Measurements from ENCODE around the gene INPP5D. TPM values are rescaled to one million over a fixed set of nuclear protein-coding genes. Genes with fewer than 3 reads are reported as not detected.

The INPP5D gene
- total and polyA plus RNA-seq, 4 donors = 2.9 to 18.8 (median 6.6) TPM

DNA sequence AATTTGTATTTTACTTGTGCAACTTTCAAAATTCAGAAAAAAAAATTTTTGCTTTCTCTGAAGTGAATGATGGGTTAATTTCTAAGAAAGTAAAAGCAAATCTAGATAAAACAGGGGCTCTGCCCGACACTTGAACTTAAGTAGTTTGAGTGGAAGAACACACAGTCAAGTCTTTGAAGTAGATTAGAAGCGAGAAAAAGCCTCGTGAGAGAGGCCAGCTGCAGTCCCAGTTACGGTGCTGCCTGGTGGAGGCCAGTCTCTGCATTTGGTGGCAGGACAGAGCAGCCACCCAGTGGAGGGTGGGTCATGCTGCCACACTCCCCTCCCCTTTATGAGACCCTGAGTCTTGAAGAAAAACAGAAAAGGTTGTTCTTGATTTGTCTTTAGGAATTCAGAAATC, 81.8 kb downstream of the INPP5D start:
- Histone ChIP-seq H3K27ac (ENCODE audit: low read depth in 1 of 2, low read length in 2 of 2) (no peak overlapping the region), H3K36me3 (ENCODE audit: control insufficient read depth in 4 of 4, insufficient read depth in 3 of 4, low read depth in 1 of 4, low read length in 3 of 4) (peaks cover 0 to 8% (median under 1%) of the 10 kb centered on the region in 4 donors), H3K4me1 (ENCODE audit: control insufficient read depth in 4 of 4, insufficient read depth in 4 of 4, low read length in 3 of 4) (no peaks in the 10 kb centered on the region), H3K9ac (ENCODE audit: low read depth in 1 of 2, low read length in 2 of 2) (no peak overlapping the region), H3K27me3 (ENCODE audit: control insufficient read depth in 4 of 4, insufficient read depth in 4 of 4, low read length in 3 of 4) (peaks cover 0 to 3% (median 0%) of the 10 kb centered on the region in 4 donors), H3K4me3 (ENCODE audit: low read depth in 1 of 3, low read length in 3 of 3) (no peak overlapping the region), H3K9me3 (ENCODE audit: control insufficient read depth in 4 of 4, low read length in 3 of 4) (no peaks in the 10 kb centered on the region)
- TF ChIP-seq YY1 (IDR thresholded peaks at IDR 0.05) (no peak), FOXA1 (IDR thresholded peaks at IDR 0.05) (no peak), JUND (IDR thresholded peaks at IDR 0.05) (no peak), GABPA (IDR thresholded peaks at IDR 0.05 in 1 of 2, conservative IDR thresholded peaks at IDR 0.05 in 1 of 2) (no peak), RAD21 (IDR thresholded peaks at IDR 0.05) (no peak), TAF1 (conservative IDR thresholded peaks at IDR 0.05) (no peak), SP1 (IDR thresholded peaks at IDR 0.05) (no peak), FOXA2 (IDR thresholded peaks at IDR 0.05) (no peak), EGR1 (IDR thresholded peaks at IDR 0.05; ENCODE audit: low read depth in 2 of 2) (no peak), HNF4G (IDR thresholded peaks at IDR 0.05) (no peak), NR2F2 (IDR thresholded peaks at IDR 0.05) (no peak)
- TF ChIP-seq, protein P1, sequence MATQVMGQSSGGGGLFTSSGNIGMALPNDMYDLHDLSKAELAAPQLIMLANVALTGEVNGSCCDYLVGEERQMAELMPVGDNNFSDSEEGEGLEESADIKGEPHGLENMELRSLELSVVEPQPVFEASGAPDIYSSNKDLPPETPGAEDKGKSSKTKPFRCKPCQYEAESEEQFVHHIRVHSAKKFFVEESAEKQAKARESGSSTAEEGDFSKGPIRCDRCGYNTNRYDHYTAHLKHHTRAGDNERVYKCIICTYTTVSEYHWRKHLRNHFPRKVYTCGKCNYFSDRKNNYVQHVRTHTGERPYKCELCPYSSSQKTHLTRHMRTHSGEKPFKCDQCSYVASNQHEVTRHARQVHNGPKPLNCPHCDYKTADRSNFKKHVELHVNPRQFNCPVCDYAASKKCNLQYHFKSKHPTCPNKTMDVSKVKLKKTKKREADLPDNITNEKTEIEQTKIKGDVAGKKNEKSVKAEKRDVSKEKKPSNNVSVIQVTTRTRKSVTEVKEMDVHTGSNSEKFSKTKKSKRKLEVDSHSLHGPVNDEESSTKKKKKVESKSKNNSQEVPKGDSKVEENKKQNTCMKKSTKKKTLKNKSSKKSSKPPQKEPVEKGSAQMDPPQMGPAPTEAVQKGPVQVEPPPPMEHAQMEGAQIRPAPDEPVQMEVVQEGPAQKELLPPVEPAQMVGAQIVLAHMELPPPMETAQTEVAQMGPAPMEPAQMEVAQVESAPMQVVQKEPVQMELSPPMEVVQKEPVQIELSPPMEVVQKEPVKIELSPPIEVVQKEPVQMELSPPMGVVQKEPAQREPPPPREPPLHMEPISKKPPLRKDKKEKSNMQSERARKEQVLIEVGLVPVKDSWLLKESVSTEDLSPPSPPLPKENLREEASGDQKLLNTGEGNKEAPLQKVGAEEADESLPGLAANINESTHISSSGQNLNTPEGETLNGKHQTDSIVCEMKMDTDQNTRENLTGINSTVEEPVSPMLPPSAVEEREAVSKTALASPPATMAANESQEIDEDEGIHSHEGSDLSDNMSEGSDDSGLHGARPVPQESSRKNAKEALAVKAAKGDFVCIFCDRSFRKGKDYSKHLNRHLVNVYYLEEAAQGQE (IDR thresholded peaks at IDR 0.05) = no peak
- TF ChIP-seq, protein P2, sequence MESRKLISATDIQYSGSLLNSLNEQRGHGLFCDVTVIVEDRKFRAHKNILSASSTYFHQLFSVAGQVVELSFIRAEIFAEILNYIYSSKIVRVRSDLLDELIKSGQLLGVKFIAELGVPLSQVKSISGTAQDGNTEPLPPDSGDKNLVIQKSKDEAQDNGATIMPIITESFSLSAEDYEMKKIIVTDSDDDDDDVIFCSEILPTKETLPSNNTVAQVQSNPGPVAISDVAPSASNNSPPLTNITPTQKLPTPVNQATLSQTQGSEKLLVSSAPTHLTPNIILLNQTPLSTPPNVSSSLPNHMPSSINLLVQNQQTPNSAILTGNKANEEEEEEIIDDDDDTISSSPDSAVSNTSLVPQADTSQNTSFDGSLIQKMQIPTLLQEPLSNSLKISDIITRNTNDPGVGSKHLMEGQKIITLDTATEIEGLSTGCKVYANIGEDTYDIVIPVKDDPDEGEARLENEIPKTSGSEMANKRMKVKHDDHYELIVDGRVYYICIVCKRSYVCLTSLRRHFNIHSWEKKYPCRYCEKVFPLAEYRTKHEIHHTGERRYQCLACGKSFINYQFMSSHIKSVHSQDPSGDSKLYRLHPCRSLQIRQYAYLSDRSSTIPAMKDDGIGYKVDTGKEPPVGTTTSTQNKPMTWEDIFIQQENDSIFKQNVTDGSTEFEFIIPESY (IDR thresholded peaks at IDR 0.05) = no peak
- TF ChIP-seq, protein P3, sequence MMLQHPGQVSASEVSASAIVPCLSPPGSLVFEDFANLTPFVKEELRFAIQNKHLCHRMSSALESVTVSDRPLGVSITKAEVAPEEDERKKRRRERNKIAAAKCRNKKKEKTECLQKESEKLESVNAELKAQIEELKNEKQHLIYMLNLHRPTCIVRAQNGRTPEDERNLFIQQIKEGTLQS (IDR thresholded peaks at IDR 0.05) = no peak
- 67% methylated on average over 4 of the region's 4 CpGs for WGBS
- DNase-seq (ENCODE audit: low spot score) = no peak

DNA sequence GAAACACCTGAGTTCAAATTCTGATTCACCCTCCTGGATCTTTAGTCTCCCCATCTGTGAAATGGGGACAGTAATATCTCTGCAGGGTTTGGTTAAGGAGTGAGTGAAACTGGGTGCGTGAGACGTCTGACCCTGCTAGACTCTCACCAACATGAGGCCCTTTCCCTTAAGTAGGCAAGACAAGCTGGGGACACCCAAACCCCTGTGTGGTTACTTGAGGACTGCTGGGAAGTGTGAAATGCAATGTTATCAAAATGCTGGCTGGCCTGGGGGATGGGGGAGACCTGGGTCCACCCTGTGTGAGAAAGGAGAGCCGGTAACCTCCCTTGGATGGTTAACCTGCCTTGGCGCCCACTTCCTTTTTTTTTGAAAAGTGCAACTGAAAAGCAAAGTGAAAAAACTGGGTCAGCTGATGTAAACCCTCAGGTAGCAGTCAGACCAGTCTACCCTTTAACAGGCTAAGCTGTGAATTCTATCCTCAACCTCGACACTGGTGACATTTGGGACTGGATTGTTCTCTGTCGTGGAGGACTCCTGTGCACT, 82.3 kb downstream of the INPP5D start:
- no peak for DNase-seq (ENCODE audit: low spot score)
- peaks cover 0 to 3% (median 0%) of the 10 kb centered on the region in 4 donors for H3K27me3 ChIP-seq (ENCODE audit: control insufficient read depth in 4 of 4, insufficient read depth in 4 of 4, low read length in 3 of 4)
- H3K4me3 ChIP-seq (ENCODE audit: low read depth in 1 of 3, low read length in 3 of 3) = no peak overlapping the region
- no peak overlapping the region for H3K9ac ChIP-seq (ENCODE audit: low read depth in 1 of 2, low read length in 2 of 2)
- no peaks in the 10 kb centered on the region for H3K4me1 ChIP-seq (ENCODE audit: control insufficient read depth in 4 of 4, insufficient read depth in 4 of 4, low read length in 3 of 4)
- 71% methylated on average over 6 of the region's 6 CpGs for WGBS
- H3K9me3 ChIP-seq (ENCODE audit: control insufficient read depth in 4 of 4, low read length in 3 of 4) = no peaks in the 10 kb centered on the region
- TF ChIP-seq HNF4A (conservative IDR thresholded peaks at IDR 0.05) = no peak
- TF ChIP-seq NR2F2 (IDR thresholded peaks at IDR 0.05) = no peak
- no peak for TF ChIP-seq GABPA (IDR thresholded peaks at IDR 0.05 in 1 of 2, conservative IDR thresholded peaks at IDR 0.05 in 1 of 2)
- no peak for TF ChIP-seq RXRA (IDR thresholded peaks at IDR 0.05)
- TF ChIP-seq FOXA1 (IDR thresholded peaks at IDR 0.05) = no peak
- TF ChIP-seq, protein P2 (IDR thresholded peaks at IDR 0.05) = no peak
- TF ChIP-seq RAD21 (IDR thresholded peaks at IDR 0.05) = no peak
- TF ChIP-seq, protein P4, sequence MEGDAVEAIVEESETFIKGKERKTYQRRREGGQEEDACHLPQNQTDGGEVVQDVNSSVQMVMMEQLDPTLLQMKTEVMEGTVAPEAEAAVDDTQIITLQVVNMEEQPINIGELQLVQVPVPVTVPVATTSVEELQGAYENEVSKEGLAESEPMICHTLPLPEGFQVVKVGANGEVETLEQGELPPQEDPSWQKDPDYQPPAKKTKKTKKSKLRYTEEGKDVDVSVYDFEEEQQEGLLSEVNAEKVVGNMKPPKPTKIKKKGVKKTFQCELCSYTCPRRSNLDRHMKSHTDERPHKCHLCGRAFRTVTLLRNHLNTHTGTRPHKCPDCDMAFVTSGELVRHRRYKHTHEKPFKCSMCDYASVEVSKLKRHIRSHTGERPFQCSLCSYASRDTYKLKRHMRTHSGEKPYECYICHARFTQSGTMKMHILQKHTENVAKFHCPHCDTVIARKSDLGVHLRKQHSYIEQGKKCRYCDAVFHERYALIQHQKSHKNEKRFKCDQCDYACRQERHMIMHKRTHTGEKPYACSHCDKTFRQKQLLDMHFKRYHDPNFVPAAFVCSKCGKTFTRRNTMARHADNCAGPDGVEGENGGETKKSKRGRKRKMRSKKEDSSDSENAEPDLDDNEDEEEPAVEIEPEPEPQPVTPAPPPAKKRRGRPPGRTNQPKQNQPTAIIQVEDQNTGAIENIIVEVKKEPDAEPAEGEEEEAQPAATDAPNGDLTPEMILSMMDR (IDR thresholded peaks at IDR 0.05; ENCODE audit: low read depth, low read length, missing input control) = no peak
- TF ChIP-seq, protein P5, sequence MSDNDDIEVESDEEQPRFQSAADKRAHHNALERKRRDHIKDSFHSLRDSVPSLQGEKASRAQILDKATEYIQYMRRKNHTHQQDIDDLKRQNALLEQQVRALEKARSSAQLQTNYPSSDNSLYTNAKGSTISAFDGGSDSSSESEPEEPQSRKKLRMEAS (IDR thresholded peaks at IDR 0.05) = no peak
- TF ChIP-seq EGR1 (IDR thresholded peaks at IDR 0.05; ENCODE audit: low read depth in 2 of 2) = no peak
- TF ChIP-seq YY1 (IDR thresholded peaks at IDR 0.05) = no peak
- TF ChIP-seq JUND (IDR thresholded peaks at IDR 0.05) = no peak
- no peak overlapping the region for H3K27ac ChIP-seq (ENCODE audit: low read depth in 1 of 2, low read length in 2 of 2)
- H3K36me3 ChIP-seq (ENCODE audit: control insufficient read depth in 4 of 4, insufficient read depth in 3 of 4, low read depth in 1 of 4, low read length in 3 of 4) = peaks cover 2 to 8% (median 2%) of the 10 kb centered on the region in 4 donors

All from liver (tissue), 9 donors.